CD14-positive monocyte (primary cell): ENCODE measurements around the gene CUEDC1. TPM values are rescaled to one million over a fixed set of nuclear protein-coding genes. Genes with fewer than 3 reads are reported as not detected.

Experiments
- DNase-seq, 3 donors: peaks; one replicate each; pipeline ENCODE4 v3.0.0-alpha.2; 2011 to 2022
- H2AFZ ChIP-seq: 2 replicates; pipeline ENCODE4 v1.6.0; 2012; ENCODE audit warnings: mild to moderate bottlenecking, low read depth, low read length, inconsistent platforms; ENCODE audit not compliant: insufficient read depth, poor library complexity, severe bottlenecking
- H3K27ac ChIP-seq, 2 donors: 1 replicate in 1 of 2; 2 replicates in 1 of 2; pipeline ENCODE4 v1.5.1; 2012 to 2013; ENCODE audit warnings: low read length in 2 of 2, control low read depth in 1 of 2, inconsistent platforms in 1 of 2, low read depth in 1 of 2, mild to moderate bottlenecking in 1 of 2
- H3K27me3 ChIP-seq, 2 donors: one replicate each; pipeline versions ENCODE4 v1.6.0 to v1.6.1; 2011 to 2013; ENCODE audit warnings: low read length in 2 of 2; ENCODE audit not compliant: control insufficient read depth in 2 of 2, insufficient read depth in 2 of 2
- H3K36me3 ChIP-seq, 2 donors: replicated peaks in 1 of 2; 1 replicate in 1 of 2; 2 replicates in 1 of 2; pipeline versions ENCODE4 v1.5.1 to v1.6.1; 2012 to 2013; ENCODE audit warnings: low read length in 2 of 2, control low read depth in 1 of 2, inconsistent platforms in 1 of 2, mild to moderate bottlenecking in 1 of 2; ENCODE audit not compliant: insufficient read depth in 2 of 2, control insufficient read depth in 1 of 2
- H3K4me1 ChIP-seq, 2 donors: 1 replicate in 1 of 2; 2 replicates in 1 of 2; pipeline versions ENCODE4 v1.5.1 to v1.6.1; 2012 to 2013; ENCODE audit warnings: low read length in 2 of 2, control low read depth in 1 of 2, inconsistent platforms in 1 of 2, mild to moderate bottlenecking in 1 of 2, moderate library complexity in 1 of 2; ENCODE audit not compliant: insufficient read depth in 2 of 2, control insufficient read depth in 1 of 2
- H3K4me2 ChIP-seq: replicated peaks from 2 replicates; pipeline ENCODE3; 2012; ENCODE audit warnings: low read length, moderate library complexity, mild to moderate bottlenecking; ENCODE audit not compliant: poor library complexity, severe bottlenecking; ENCODE audit errors: extremely low read depth
- H3K4me3 ChIP-seq, 3 experiments: fragments of 200-600 bp in 1 of 3; sonication (generic) in 1 of 3; replicated peaks in 1 of 3; 1 replicate in 2 of 3; 2 replicates in 1 of 3; pipeline ENCODE4 v1.5.1; 2011 to 2013; ENCODE audit warnings: low read length in 3 of 3, mild to moderate bottlenecking in 3 of 3, control low read depth in 2 of 3, low read depth in 2 of 3, inconsistent platforms in 1 of 3, moderate library complexity in 1 of 3
- H3K79me2 ChIP-seq: 2 replicates; pipeline ENCODE4 v1.6.0; 2012; ENCODE audit warnings: mild to moderate bottlenecking, control low read depth, inconsistent platforms, low read length, moderate library complexity; ENCODE audit not compliant: insufficient read depth
- H3K9ac ChIP-seq: 2 replicates; pipeline ENCODE4 v1.6.0; 2017; ENCODE audit warnings: low read length, mild to moderate bottlenecking; ENCODE audit not compliant: insufficient read depth, poor library complexity, severe bottlenecking
- H3K9me3 ChIP-seq, 2 donors: replicated peaks in 1 of 2; 1 replicate in 1 of 2; 2 replicates in 1 of 2; pipeline versions ENCODE4 v1.5.1 to v1.6.1; 2012 to 2013; ENCODE audit warnings: low read length in 2 of 2, control low read depth in 1 of 2; ENCODE audit not compliant: control insufficient read depth in 1 of 2, insufficient read depth in 1 of 2
- H4K20me1 ChIP-seq: 2 replicates; pipeline ENCODE4 v1.6.0; 2012; ENCODE audit warnings: mild to moderate bottlenecking, low read length, control low read depth, moderate library complexity; ENCODE audit not compliant: insufficient read depth
- H3K27ac Mint-ChIP-seq, 7 donors: one replicate each; pipeline ENCODE4 v1.8.0; 2020; ENCODE audit warnings: mild to moderate bottlenecking in 7 of 7, mixed read lengths in 7 of 7, moderate library complexity in 6 of 7, inconsistent platforms in 2 of 7
- H3K27me3 Mint-ChIP-seq, 3 donors: one replicate each; pipeline ENCODE4 v1.8.0; 2021 to 2022; ENCODE audit warnings: low read depth in 3 of 3, mild to moderate bottlenecking in 3 of 3, mixed read lengths in 3 of 3, moderate library complexity in 3 of 3, inconsistent platforms in 1 of 3
- H3K36me3 Mint-ChIP-seq, 2 donors: one replicate each; pipeline ENCODE4 v1.8.0; 2020; ENCODE audit warnings: mixed read lengths in 2 of 2, inconsistent platforms in 1 of 2, mild to moderate bottlenecking in 1 of 2
- H3K4me1 Mint-ChIP-seq: one replicate; pipeline ENCODE4 v1.8.0; 2020; ENCODE audit warnings: mild to moderate bottlenecking, mixed read lengths
- H3K4me3 Mint-ChIP-seq, 2 donors: one replicate each; pipeline ENCODE4 v1.8.0; 2020; ENCODE audit warnings: mild to moderate bottlenecking in 2 of 2, mixed read lengths in 2 of 2, moderate library complexity in 1 of 2
- H3K9me3 Mint-ChIP-seq, 7 donors: one replicate each; pipeline ENCODE4 v1.8.0; 2020 to 2022; ENCODE audit warnings: mixed read lengths in 7 of 7, mild to moderate bottlenecking in 6 of 7, moderate library complexity in 6 of 7, inconsistent platforms in 2 of 7
- WGBS: methylation state at CpG from one replicate; pipeline ENCODE4 v1.1.5; 2013; ENCODE audit warnings: missing lambda C conversion rate; ENCODE audit not compliant: insufficient coverage; 5-methylcytosine and 5-hydroxymethylcytosine counted together
- intact Hi-C, 2 donors: fragments of 100-400 bp; cut with micrococcal nuclease; formaldehyde crosslinking; loops; one replicate each; pipeline versions ENCODE4 v1.15.0 to v1.15.1; 2023
- polyA plus RNA-seq, 3 donors: library from polyadenylated mRNA; depleted of rRNA in 1 of 3; unstranded in 2 of 3; stranded (reverse) in 1 of 3; fragments of 300-500 nt in 2 of 3; fragments of >200 nt in 1 of 3; fragmentation: Illumina TruSeq in 2 of 3; gene quantifications; 1 replicate in 2 of 3; 2 replicates in 1 of 3; pipeline ENCODE4 v1.2.3, GENCODE V29; 2012 to 2021
- TF ChIP-seq, protein P1 (sequence below): fragments of 200-600 bp; IDR thresholded peaks from one replicate; pipeline ENCODE4 v1.8.0; 2022; ENCODE audit warnings: antibody characterized with exemption, mild to moderate bottlenecking

Gene CUEDC1
- polyA plus RNA-seq, 3 donors = 4.2 to 31.0 (median 4.3) TPM

DNA sequence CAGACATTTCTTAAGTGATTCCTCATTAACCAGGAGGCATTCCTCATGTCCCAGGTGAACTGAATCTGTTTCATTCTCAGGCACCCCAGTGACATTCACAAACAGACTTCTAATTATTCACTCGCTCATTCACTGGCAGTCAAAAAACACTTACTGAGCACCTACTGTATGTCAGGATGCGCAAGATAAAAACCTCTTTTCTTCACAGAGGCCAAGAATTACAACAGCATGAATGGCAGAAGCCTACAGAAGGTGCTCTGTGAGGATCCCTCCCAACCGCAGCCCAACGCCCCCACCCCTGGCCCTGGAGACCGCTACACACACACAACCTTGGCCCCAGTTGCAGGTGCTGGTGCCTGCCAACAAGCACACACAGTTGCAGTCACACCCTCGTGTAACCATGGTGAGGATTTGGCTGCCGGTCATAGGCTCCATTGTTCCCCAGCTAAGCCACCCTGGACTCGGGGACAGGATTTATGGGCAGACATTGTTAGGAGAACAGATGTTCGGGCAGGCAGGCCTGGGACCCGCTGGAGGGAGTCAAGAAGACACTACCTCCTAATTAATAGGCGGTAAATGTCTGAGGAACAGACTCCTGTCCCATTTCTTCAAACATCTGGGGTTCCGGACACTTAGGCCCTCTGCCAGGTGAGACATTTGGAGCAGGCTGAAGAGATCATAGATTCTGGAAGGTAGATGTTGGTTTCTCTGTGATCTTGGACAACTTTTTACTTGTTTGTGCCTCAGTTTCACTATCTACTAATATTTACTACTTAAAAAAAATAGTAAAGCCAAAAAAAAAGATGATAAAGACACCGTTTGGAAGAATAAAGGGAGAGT is 43.2 kb downstream of the CUEDC1 start:
- Mint-ChIP-seq H3K27me3 (peaks cover 0 to 4% (median 2%) of the 10 kb centered on the region in 3 donors), H3K4me1 (peaks cover 18% of the 10 kb centered on the region), H3K27ac (no peak overlapping the region), H3K36me3 (peaks cover 4 to 10% of the 10 kb centered on the region in 2 donors), H3K4me3 (no peak overlapping the region), H3K9me3 (peaks cover 0 to 1% (median 0%) of the 10 kb centered on the region in 7 donors)
- H3K27me3 ChIP-seq = no peaks in the 10 kb centered on the region
- no peaks in the 10 kb centered on the region for H3K36me3 ChIP-seq
- H3K4me1 ChIP-seq = peaks cover 4 to 12% of the 10 kb centered on the region in 2 donors
- no peak overlapping the region for H3K4me2 ChIP-seq
- TF ChIP-seq, protein P1, sequence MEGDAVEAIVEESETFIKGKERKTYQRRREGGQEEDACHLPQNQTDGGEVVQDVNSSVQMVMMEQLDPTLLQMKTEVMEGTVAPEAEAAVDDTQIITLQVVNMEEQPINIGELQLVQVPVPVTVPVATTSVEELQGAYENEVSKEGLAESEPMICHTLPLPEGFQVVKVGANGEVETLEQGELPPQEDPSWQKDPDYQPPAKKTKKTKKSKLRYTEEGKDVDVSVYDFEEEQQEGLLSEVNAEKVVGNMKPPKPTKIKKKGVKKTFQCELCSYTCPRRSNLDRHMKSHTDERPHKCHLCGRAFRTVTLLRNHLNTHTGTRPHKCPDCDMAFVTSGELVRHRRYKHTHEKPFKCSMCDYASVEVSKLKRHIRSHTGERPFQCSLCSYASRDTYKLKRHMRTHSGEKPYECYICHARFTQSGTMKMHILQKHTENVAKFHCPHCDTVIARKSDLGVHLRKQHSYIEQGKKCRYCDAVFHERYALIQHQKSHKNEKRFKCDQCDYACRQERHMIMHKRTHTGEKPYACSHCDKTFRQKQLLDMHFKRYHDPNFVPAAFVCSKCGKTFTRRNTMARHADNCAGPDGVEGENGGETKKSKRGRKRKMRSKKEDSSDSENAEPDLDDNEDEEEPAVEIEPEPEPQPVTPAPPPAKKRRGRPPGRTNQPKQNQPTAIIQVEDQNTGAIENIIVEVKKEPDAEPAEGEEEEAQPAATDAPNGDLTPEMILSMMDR = no peak
- WGBS = 94% methylated on average over 7 of the region's 13 CpGs
- H3K27ac ChIP-seq = no peak overlapping the region
- H3K79me2 ChIP-seq = no peaks in the 10 kb centered on the region
- H3K9me3 ChIP-seq = no peaks in the 10 kb centered on the region
- DNase-seq = no peak
- H4K20me1 ChIP-seq = peaks cover 7% of the 10 kb centered on the region
- H3K4me3 ChIP-seq = no peak overlapping the region
- intact Hi-C loops = no loop called here
- H3K9ac ChIP-seq = no peak overlapping the region
- H2AFZ ChIP-seq = no peak overlapping the region

GRCh38 chr17:57910462-57911420 is 44.5 kb downstream of the CUEDC1 start:
- TF ChIP-seq, protein P1 = no peak
- Mint-ChIP-seq H3K27me3 (peaks cover 0 to 4% (median 2%) of the 10 kb centered on the region in 3 donors), H3K9me3 (peaks cover 0 to 2% (median 0%) of the 10 kb centered on the region in 7 donors), H3K27ac (peak overlapping the region in 3 of 7 donors; percentile 17 to 54 (median 36)), H3K36me3 (peaks cover 4 to 9% of the 10 kb centered on the region in 2 donors), H3K4me3 (no peak overlapping the region), H3K4me1 (peaks cover 27% of the 10 kb centered on the region)
- 98% methylated on average over 6 of the region's 11 CpGs for WGBS
- Histone ChIP-seq H2AFZ (no peak overlapping the region), H3K4me3 (no peak overlapping the region), H3K79me2 (no peaks in the 10 kb centered on the region), H3K4me1 (peaks cover 6 to 24% of the 10 kb centered on the region in 2 donors), H4K20me1 (no peaks in the 10 kb centered on the region), H3K27ac (no peak overlapping the region), H3K9ac (no peak overlapping the region), H3K36me3 (no peaks in the 10 kb centered on the region), H3K9me3 (no peaks in the 10 kb centered on the region), H3K4me2 (no peak overlapping the region), H3K27me3 (no peaks in the 10 kb centered on the region)
- DNase-seq = no peak
- intact Hi-C loops = no loop called here
